Prostate gland (tissue), 2 donors: ENCODE results near the gene S100A6.

Source experiments
- POLR2A ChIP-seq: fragments of 450-650 bp; IDR thresholded peaks from one replicate; pipeline ENCODE4 v1.6.1; 2016; ENCODE audit warnings: antibody characterized with exemption, mild to moderate bottlenecking
- POLR2AphosphoS5 ChIP-seq: sonication (generic); formaldehyde crosslinking; IDR thresholded peaks from one replicate; pipeline ENCODE4 v1.6.1; 2017; ENCODE audit warnings: antibody characterized with exemption
- TF ChIP-seq, protein P1 (sequence below), 4 experiments: fragments of 200-600 bp in 2 of 4; fragments of 450-650 bp in 2 of 4; sonication (generic) in 2 of 4; IDR thresholded peaks; 1 replicate in 3 of 4; 2 replicates in 1 of 4; pipeline ENCODE4 v1.5.1; 2016 to 2019; ENCODE audit warnings: antibody characterized with exemption in 4 of 4, mild to moderate bottlenecking in 2 of 4, moderate library complexity in 2 of 4

DNA sequence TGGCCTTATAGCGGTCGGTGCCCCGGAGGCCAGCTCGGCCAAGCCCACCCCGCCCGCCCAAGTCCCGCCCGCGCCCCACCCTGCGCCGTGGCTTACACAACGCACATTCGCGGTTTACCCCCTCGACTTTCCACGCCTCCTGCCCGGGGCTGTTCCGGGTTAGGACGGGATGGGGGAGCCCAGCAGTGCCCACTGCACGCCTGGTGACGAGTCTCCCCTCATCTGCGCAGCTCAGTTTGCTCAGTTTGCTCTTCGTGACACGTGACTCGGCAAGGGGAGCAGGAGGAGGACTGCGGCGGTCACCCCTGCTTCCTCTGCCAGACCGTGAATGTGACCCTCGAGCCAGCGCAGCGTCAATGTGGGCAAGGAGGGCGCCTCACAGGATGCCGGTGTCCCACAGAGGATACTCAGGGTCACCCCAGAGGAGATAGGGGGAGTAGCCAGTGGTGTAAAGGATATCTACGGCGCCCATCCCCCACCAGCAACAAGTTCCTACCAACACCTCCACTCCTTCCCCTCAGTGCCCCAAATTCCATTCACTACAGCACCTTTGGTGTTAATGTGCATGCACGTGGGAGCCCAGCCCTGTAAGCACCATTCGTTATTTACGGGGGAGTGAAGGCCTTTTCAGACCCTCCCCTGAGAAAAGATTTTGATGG lies 350 bp upstream of the S100A6 start:
- TF ChIP-seq, protein P1, sequence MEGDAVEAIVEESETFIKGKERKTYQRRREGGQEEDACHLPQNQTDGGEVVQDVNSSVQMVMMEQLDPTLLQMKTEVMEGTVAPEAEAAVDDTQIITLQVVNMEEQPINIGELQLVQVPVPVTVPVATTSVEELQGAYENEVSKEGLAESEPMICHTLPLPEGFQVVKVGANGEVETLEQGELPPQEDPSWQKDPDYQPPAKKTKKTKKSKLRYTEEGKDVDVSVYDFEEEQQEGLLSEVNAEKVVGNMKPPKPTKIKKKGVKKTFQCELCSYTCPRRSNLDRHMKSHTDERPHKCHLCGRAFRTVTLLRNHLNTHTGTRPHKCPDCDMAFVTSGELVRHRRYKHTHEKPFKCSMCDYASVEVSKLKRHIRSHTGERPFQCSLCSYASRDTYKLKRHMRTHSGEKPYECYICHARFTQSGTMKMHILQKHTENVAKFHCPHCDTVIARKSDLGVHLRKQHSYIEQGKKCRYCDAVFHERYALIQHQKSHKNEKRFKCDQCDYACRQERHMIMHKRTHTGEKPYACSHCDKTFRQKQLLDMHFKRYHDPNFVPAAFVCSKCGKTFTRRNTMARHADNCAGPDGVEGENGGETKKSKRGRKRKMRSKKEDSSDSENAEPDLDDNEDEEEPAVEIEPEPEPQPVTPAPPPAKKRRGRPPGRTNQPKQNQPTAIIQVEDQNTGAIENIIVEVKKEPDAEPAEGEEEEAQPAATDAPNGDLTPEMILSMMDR (IDR thresholded peaks at IDR 0.05), result no peak
- no peak for TF ChIP-seq POLR2A
- TF ChIP-seq POLR2AphosphoS5, result peak; percentile 79
